ENCODE measurements around the gene NIN.

DNA sequence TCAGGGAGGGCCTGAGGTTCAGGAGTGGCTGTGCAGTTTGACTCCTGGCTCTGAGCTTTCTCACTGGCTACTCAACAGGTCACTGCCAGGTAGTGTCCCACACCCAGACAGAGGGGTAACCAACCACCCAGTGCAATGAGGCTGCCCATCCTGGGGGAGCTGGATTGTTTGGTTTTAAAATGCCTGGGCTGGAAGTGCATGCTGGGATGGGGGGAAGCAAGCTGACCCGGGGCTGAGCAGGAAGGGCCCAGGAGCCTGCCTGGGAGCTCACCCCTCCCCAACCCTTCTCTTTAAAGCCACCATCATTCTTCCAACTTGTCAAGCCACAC lies 28.3 kb upstream of the NIN start:
- no peak for TF ChIP-seq EZH2 (IDR thresholded peaks at IDR 0.05)
- TF ChIP-seq POLR2AphosphoS5 (IDR thresholded peaks at IDR 0.05; ENCODE audit: borderline replicate concordance, low read depth, low read length) = no peak
